ENCODE measurements around the gene NOA1. TPM values are rescaled to one million over a fixed set of nuclear protein-coding genes. Genes with fewer than 3 reads are reported as not detected.
A peak's percentile ranks its signal among the peaks of the same experiment; 100 is the strongest.

NOA1 gene
- 10 to 100 TPM; 26.9 to 28.1 TPM for total RNA-seq

DNA sequence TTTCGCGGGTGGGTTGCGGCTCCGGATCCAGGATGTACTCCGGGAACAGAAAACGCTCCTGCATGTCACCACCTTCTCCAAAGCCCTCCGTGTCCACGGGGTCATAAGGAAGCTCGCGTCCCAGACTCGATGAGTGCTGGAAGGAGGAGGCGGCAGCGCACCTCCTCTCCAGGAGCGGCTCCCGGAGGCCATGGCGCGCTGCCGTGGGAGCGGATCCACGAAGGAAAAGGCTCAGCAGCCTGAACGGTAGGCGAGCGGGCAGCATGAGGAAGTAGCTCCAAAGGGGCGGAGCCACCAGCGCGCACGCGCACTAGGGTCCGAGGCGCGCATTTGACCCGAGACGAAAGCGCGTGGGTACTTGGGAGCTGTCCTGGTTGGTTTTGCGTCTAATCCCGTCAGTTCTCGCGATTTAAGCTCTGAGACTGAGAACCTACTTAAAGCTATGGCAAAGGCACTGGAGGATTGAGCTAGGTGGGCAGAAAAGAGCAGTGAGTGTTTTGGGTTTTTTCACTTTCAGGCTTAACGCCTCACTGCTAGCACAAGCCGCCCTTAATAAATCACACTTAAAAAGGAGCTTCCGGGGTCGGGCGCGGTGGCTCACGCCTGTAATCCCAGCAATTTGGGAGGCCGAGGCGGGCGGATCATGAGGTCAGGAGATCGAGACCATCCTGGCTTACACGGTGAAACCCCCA, at the start of gene NOA1:
Gene NOA1, minus strand, starts transcription at position 286 of the 692 bp plus-strand sequence. Its CDS starts 21 bp downstream, at position 265.
- H3K9ac ChIP-seq (ENCODE audit: low read depth in 2 of 2, low read length in 2 of 2) = peak within 1 kb of the TSS; percentile 72 to 99
- no peaks in the 10 kb centered on the region for H3K27me3 ChIP-seq
- intact Hi-C loops (cut with DNase I) = no loop called here
- TF ChIP-seq, protein P1, sequence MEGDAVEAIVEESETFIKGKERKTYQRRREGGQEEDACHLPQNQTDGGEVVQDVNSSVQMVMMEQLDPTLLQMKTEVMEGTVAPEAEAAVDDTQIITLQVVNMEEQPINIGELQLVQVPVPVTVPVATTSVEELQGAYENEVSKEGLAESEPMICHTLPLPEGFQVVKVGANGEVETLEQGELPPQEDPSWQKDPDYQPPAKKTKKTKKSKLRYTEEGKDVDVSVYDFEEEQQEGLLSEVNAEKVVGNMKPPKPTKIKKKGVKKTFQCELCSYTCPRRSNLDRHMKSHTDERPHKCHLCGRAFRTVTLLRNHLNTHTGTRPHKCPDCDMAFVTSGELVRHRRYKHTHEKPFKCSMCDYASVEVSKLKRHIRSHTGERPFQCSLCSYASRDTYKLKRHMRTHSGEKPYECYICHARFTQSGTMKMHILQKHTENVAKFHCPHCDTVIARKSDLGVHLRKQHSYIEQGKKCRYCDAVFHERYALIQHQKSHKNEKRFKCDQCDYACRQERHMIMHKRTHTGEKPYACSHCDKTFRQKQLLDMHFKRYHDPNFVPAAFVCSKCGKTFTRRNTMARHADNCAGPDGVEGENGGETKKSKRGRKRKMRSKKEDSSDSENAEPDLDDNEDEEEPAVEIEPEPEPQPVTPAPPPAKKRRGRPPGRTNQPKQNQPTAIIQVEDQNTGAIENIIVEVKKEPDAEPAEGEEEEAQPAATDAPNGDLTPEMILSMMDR (IDR thresholded peaks at IDR 0.05) = no peak
- peaks cover 8% of the 10 kb centered on the region for H3K36me3 ChIP-seq
- peak within 1 kb of the TSS; percentile 94 for H3K4me3 ChIP-seq
- peak within 1 kb of the TSS; percentile 95 for H3K27ac ChIP-seq
- peaks cover 11% of the 10 kb centered on the region for H3K4me1 ChIP-seq
- peak; percentile 99 for DNase-seq
- no peaks in the 10 kb centered on the region for H3K9me3 ChIP-seq

GRCh38 chr4:57023104-57023503, 45.7 kb upstream of the NOA1 start:
- DNase-seq = no peak
- Histone ChIP-seq H3K36me3 (peaks cover 24% of the 10 kb centered on the region), H3K27ac (no peak overlapping the region), H3K9ac (ENCODE audit: low read depth in 2 of 2, low read length in 2 of 2) (no peak overlapping the region), H3K27me3 (no peaks in the 10 kb centered on the region), H3K4me1 (no peaks in the 10 kb centered on the region), H3K4me3 (no peak overlapping the region), H3K9me3 (no peaks in the 10 kb centered on the region)
- intact Hi-C loops (cut with DNase I) = no loop called here
- TF ChIP-seq, protein P1 (IDR thresholded peaks at IDR 0.05) = no peak

GRCh38 chr4:57020467-57021101, 43.2 kb upstream of the NOA1 start:
- intact Hi-C loops (cut with DNase I) = no loop called here
- no peak for DNase-seq

DNA sequence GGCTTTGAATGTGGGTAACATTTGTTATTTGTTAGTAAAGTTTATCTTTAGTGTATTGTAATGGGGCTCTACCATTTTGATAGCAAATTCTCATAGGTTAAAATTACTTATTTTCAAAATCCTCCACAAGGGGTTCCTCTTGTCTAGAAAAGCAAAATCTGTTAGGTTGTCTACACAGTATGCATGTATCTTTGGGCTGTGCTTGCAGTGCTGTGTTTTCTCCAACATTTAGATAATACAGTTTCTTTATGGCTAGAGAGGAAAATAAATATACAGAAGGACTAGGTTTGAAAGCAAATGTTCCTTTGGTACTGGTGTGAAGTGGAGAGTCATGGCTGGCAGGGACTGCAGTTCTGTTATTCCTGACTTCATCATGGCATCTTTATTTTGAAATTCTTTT, 41.6 kb upstream of the NOA1 start:
- Histone ChIP-seq H3K27me3 (no peaks in the 10 kb centered on the region), H3K9ac (ENCODE audit: low read depth in 2 of 2, low read length in 2 of 2) (no peak overlapping the region), H3K27ac (no peak overlapping the region), H3K36me3 (peaks cover 40% of the 10 kb centered on the region), H3K4me3 (no peak overlapping the region), H3K4me1 (no peaks in the 10 kb centered on the region), H3K9me3 (no peaks in the 10 kb centered on the region)
- intact Hi-C loops (cut with DNase I) = no loop called here
- TF ChIP-seq, protein P1 (IDR thresholded peaks at IDR 0.05) = no peak
- no peak for DNase-seq

More at GRCh38 chr4:57020467-57021101, 43.2 kb upstream of the NOA1 start:
- no peak overlapping the region for H3K4me3 ChIP-seq
- TF ChIP-seq, protein P1 (IDR thresholded peaks at IDR 0.05) = no peak
- H3K27me3 ChIP-seq = no peaks in the 10 kb centered on the region
- H3K36me3 ChIP-seq = peaks cover 41% of the 10 kb centered on the region
- H3K27ac ChIP-seq = no peak overlapping the region
- H3K4me1 ChIP-seq = no peaks in the 10 kb centered on the region
- no peaks in the 10 kb centered on the region for H3K9me3 ChIP-seq
- H3K9ac ChIP-seq (ENCODE audit: low read depth in 2 of 2, low read length in 2 of 2) = no peak overlapping the region

GRCh38 chr4:57013543-57014120, 36.2 kb upstream of the NOA1 start:
- Histone ChIP-seq H3K9me3 (no peaks in the 10 kb centered on the region), H3K4me3 (no peak overlapping the region), H3K27me3 (no peaks in the 10 kb centered on the region), H3K36me3 (peaks cover 17% of the 10 kb centered on the region), H3K4me1 (no peaks in the 10 kb centered on the region), H3K9ac (ENCODE audit: low read depth in 2 of 2, low read length in 2 of 2) (no peak overlapping the region), H3K27ac (no peak overlapping the region)
- TF ChIP-seq, protein P1 (IDR thresholded peaks at IDR 0.05) = no peak
- DNase-seq = no peak
- intact Hi-C loops (cut with DNase I) = no loop called here
